ENCODE data around the gene FAM227B.

FAM227B gene

DNA sequence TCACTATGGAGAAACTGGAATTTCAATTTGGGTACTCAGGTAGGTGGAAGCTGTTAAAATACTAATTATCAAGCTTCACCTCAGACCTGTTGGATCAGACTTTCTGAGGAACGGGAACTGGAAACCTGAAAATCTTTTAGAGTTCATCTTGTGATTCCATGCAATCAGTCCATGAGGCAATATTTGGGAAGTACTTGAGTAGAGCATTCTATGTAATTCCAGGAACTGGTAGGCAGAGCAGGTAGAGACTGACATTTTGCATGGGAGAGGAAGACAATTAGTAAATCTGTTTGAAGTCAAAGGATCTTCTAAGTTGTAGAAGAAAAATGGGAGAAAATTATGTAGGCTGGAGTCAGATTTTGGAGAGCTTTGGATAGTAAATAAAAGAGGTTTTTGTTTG lies 154.5 kb downstream of the FAM227B start:
- Histone ChIP-seq H3K9ac (ENCODE audit: low read length) (peak overlapping the region; percentile 11), H3K27me3 (ENCODE audit: control insufficient read depth in 1 of 2, insufficient read depth in 2 of 2, low read length in 2 of 2) (no peaks in the 10 kb centered on the region), H3K4me3 (ENCODE audit: low read depth in 1 of 2, low read length in 2 of 2) (peak overlapping the region in 1 of 2 donors; percentile 26), H3K4me1 (ENCODE audit: insufficient read depth, low read length) (peaks cover 45% of the 10 kb centered on the region), H3K9me3 (ENCODE audit: low read length) (no peaks in the 10 kb centered on the region), H3K36me3 (ENCODE audit: insufficient read depth, low read length) (no peaks in the 10 kb centered on the region), H3K27ac (ENCODE audit: low read depth, low read length) (peak overlapping the region; percentile 66)

GRCh38 chr15:49464522-49464921 lies 156.1 kb downstream of the FAM227B start:
- no peak overlapping the region for H3K4me3 ChIP-seq (ENCODE audit: low read depth in 1 of 2, low read length in 2 of 2)
- H3K27ac ChIP-seq (ENCODE audit: low read depth, low read length): peak overlapping the region; percentile 14
- no peak overlapping the region for H3K9ac ChIP-seq (ENCODE audit: low read length)
- peaks cover 47% of the 10 kb centered on the region for H3K4me1 ChIP-seq (ENCODE audit: insufficient read depth, low read length)
- no peaks in the 10 kb centered on the region for H3K36me3 ChIP-seq (ENCODE audit: insufficient read depth, low read length)
- H3K9me3 ChIP-seq (ENCODE audit: low read length): no peaks in the 10 kb centered on the region
- H3K27me3 ChIP-seq (ENCODE audit: control insufficient read depth in 1 of 2, insufficient read depth in 2 of 2, low read length in 2 of 2): no peaks in the 10 kb centered on the region

- Histone ChIP-seq H3K27me3 (ENCODE audit: control insufficient read depth in 1 of 2, insufficient read depth in 2 of 2, low read length in 2 of 2) (no peaks in the 10 kb centered on the region), H3K4me3 (ENCODE audit: low read depth in 1 of 2, low read length in 2 of 2) (no peak overlapping the region), H3K27ac (ENCODE audit: low read depth, low read length) (no peak overlapping the region), H3K36me3 (ENCODE audit: insufficient read depth, low read length) (no peaks in the 10 kb centered on the region), H3K4me1 (ENCODE audit: insufficient read depth, low read length) (peaks cover 43% of the 10 kb centered on the region), H3K9ac (ENCODE audit: low read length) (no peak overlapping the region), H3K9me3 (ENCODE audit: low read length) (no peaks in the 10 kb centered on the region)
Observed at GRCh38 chr15:49462232-49462844, 158.3 kb downstream of the FAM227B start.

DNA sequence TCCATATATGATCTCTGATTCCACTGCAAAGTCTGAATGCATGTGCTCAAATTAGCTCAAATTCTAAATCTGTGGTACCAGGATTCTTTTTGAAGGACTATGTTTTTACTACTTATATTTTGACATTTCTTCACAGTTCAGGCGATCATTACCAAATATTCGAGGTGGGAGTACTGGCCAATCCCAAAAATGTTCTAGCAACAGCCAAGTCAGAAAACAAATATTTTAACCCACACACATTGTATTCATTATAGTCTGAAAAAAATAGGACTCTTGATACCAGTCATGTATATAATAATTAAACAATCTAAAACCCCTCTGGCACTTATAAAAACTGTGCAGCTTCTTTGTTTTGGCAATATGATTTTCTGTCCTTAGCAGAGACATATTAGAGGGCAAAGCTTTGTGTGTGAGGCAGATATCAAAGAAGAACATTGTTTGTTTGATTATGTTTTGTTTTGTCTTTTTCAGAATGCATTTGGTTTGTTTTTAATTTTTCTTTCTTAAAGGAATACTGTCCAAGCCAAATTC lies 160.1 kb downstream of the FAM227B start:
- H3K9me3 ChIP-seq (ENCODE audit: low read length): no peaks in the 10 kb centered on the region
- H3K36me3 ChIP-seq (ENCODE audit: insufficient read depth, low read length): no peaks in the 10 kb centered on the region
- H3K4me1 ChIP-seq (ENCODE audit: insufficient read depth, low read length): peaks cover 41% of the 10 kb centered on the region
- peak overlapping the region; percentile 22 for H3K27ac ChIP-seq (ENCODE audit: low read depth, low read length)
- no peak overlapping the region for H3K9ac ChIP-seq (ENCODE audit: low read length)
- no peaks in the 10 kb centered on the region for H3K27me3 ChIP-seq (ENCODE audit: control insufficient read depth in 1 of 2, insufficient read depth in 2 of 2, low read length in 2 of 2)
- H3K4me3 ChIP-seq (ENCODE audit: low read depth in 1 of 2, low read length in 2 of 2): no peak overlapping the region

DNA sequence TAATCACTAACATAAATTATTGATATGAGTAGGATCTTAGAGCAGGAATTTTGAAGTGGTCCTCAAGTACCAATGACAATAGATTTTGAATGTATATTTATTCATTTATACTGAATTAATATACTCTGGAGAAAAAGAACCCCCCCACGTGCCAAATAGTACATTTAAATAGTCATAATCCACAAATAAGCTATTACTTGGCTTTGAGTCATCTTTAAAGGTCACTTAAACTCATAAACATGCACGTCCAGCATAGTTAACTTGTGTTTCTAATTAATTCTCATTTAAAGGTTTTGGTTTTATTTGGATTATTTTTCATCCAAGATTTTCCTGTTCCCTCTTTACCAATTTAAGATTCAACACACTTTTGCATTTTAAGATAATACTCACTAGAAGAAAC lies 162.5 kb downstream of the FAM227B start:
- Histone ChIP-seq H3K4me3 (ENCODE audit: low read depth in 1 of 2, low read length in 2 of 2) (no peak overlapping the region), H3K9me3 (ENCODE audit: low read length) (no peaks in the 10 kb centered on the region), H3K27ac (ENCODE audit: low read depth, low read length) (no peak overlapping the region), H3K4me1 (ENCODE audit: insufficient read depth, low read length) (peaks cover 36% of the 10 kb centered on the region), H3K36me3 (ENCODE audit: insufficient read depth, low read length) (no peaks in the 10 kb centered on the region), H3K9ac (ENCODE audit: low read length) (no peak overlapping the region), H3K27me3 (ENCODE audit: control insufficient read depth in 1 of 2, insufficient read depth in 2 of 2, low read length in 2 of 2) (no peaks in the 10 kb centered on the region)

- Histone ChIP-seq H3K9ac (ENCODE audit: low read length) (no peak overlapping the region), H3K4me3 (ENCODE audit: low read depth in 1 of 2, low read length in 2 of 2) (no peak overlapping the region), H3K27ac (ENCODE audit: low read depth, low read length) (no peak overlapping the region)
Observed at GRCh38 chr15:49456166-49456565, 164.5 kb downstream of the FAM227B start.

GRCh38 chr15:49452595-49452994 lies 168.0 kb downstream of the FAM227B start:
- H3K9me3 ChIP-seq (ENCODE audit: low read length): no peaks in the 10 kb centered on the region
- no peaks in the 10 kb centered on the region for H3K27me3 ChIP-seq (ENCODE audit: control insufficient read depth in 1 of 2, insufficient read depth in 2 of 2, low read length in 2 of 2)
- H3K9ac ChIP-seq (ENCODE audit: low read length): no peak overlapping the region
- no peak overlapping the region for H3K4me3 ChIP-seq (ENCODE audit: low read depth in 1 of 2, low read length in 2 of 2)
- no peak overlapping the region for H3K27ac ChIP-seq (ENCODE audit: low read depth, low read length)
- H3K4me1 ChIP-seq (ENCODE audit: insufficient read depth, low read length): peaks cover 33% of the 10 kb centered on the region
- no peaks in the 10 kb centered on the region for H3K36me3 ChIP-seq (ENCODE audit: insufficient read depth, low read length)

More at GRCh38 chr15:49456166-49456565, 164.5 kb downstream of the FAM227B start:
- H3K4me1 ChIP-seq (ENCODE audit: insufficient read depth, low read length): peaks cover 34% of the 10 kb centered on the region
- no peaks in the 10 kb centered on the region for H3K27me3 ChIP-seq (ENCODE audit: control insufficient read depth in 1 of 2, insufficient read depth in 2 of 2, low read length in 2 of 2)
- H3K9me3 ChIP-seq (ENCODE audit: low read length): no peaks in the 10 kb centered on the region
- no peaks in the 10 kb centered on the region for H3K36me3 ChIP-seq (ENCODE audit: insufficient read depth, low read length)

DNA sequence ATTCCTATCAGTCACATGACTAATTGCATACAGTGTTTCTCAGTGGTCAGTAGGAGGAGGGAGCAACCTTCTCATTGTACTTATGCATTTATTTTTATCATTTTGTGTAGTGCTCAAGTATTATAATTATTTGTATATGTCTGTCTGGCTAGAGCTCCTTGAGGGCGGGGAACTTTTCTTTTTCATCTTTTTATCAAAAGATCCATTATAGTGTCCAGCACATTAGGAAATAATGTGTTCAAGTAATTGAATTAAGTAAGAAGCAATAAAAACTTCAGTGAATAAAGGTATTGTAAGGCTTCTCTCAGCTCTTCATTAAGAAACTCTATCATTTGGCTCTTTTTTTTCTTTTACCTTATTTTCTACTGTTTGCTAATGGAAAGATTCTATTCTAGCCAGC lies 178.8 kb downstream of the FAM227B start:
- Histone ChIP-seq H3K9me3 (ENCODE audit: low read length) (no peaks in the 10 kb centered on the region), H3K4me1 (ENCODE audit: insufficient read depth, low read length) (peaks cover 61% of the 10 kb centered on the region), H3K27ac (ENCODE audit: low read depth, low read length) (no peak overlapping the region), H3K36me3 (ENCODE audit: insufficient read depth, low read length) (no peaks in the 10 kb centered on the region), H3K4me3 (ENCODE audit: low read depth in 1 of 2, low read length in 2 of 2) (no peak overlapping the region), H3K9ac (ENCODE audit: low read length) (no peak overlapping the region), H3K27me3 (ENCODE audit: control insufficient read depth in 1 of 2, insufficient read depth in 2 of 2, low read length in 2 of 2) (no peaks in the 10 kb centered on the region)

DNA sequence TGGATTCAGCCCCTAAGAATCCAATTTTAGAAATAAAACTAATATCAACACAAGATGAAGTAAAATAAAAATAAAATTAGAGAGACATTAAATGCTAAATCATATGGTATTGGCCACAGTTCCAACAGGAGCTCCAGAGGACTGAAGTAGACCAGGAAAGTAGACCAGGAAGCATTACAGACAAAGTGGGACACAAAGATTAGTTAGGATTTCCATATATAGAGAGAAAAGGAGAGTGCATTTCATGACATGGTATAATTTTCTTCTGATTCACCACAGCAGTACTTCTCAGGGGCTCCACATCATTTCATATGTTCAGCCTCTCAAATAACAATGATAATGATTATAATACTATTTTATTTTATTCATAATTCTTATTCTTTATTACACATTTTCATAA lies 179.3 kb downstream of the FAM227B start:
- Histone ChIP-seq H3K9ac (ENCODE audit: low read length) (no peak overlapping the region), H3K36me3 (ENCODE audit: insufficient read depth, low read length) (no peaks in the 10 kb centered on the region), H3K4me1 (ENCODE audit: insufficient read depth, low read length) (peaks cover 56% of the 10 kb centered on the region), H3K4me3 (ENCODE audit: low read depth in 1 of 2, low read length in 2 of 2) (no peak overlapping the region), H3K27ac (ENCODE audit: low read depth, low read length) (peak overlapping the region; percentile 54), H3K27me3 (ENCODE audit: control insufficient read depth in 1 of 2, insufficient read depth in 2 of 2, low read length in 2 of 2) (no peaks in the 10 kb centered on the region), H3K9me3 (ENCODE audit: low read length) (no peaks in the 10 kb centered on the region)

GRCh38 chr15:49439678-49440395 lies 180.8 kb downstream of the FAM227B start:
- Histone ChIP-seq H3K4me3 (ENCODE audit: low read depth in 1 of 2, low read length in 2 of 2) (peak overlapping the region in 1 of 2 donors; percentile 14), H3K9me3 (ENCODE audit: low read length) (no peaks in the 10 kb centered on the region), H3K9ac (ENCODE audit: low read length) (no peak overlapping the region), H3K27ac (ENCODE audit: low read depth, low read length) (peak overlapping the region; percentile 89), H3K27me3 (ENCODE audit: control insufficient read depth in 1 of 2, insufficient read depth in 2 of 2, low read length in 2 of 2) (no peaks in the 10 kb centered on the region), H3K4me1 (ENCODE audit: insufficient read depth, low read length) (peaks cover 62% of the 10 kb centered on the region), H3K36me3 (ENCODE audit: insufficient read depth, low read length) (no peaks in the 10 kb centered on the region)

DNA sequence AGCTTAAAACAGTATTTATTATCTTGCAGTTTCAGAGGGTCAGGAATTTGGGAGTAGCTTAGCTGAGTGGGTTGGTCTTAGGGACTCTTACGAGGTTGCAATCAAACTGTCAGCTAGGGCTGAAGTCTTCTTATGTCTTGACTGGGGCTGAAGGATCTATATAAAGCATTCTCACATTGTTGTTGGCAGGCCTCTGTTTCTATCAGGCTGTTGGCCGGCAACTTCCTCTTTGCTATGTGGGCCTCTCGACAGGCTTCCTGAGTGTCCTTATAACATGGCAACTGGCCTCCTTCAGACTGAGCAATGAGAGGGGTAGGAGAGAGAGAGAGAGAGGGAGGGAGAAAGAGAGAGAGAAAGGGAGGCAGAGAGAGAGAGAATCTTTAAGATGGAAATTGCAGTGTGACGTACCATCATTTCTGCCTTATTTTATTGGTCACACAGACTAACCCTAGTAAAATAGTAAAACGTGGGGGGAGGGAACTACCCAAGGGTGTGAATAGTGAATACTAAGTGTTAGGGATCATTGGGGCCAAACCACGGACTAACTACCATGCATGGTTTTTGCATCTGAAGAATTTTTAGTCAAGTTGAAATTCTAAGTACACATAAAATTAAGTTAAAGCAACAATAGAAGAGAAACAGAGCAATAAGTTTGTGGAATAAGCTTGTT lies 181.5 kb downstream of the FAM227B start:
- Histone ChIP-seq H3K4me1 (ENCODE audit: insufficient read depth, low read length) (peaks cover 58% of the 10 kb centered on the region), H3K9ac (ENCODE audit: low read length) (no peak overlapping the region), H3K36me3 (ENCODE audit: insufficient read depth, low read length) (no peaks in the 10 kb centered on the region), H3K4me3 (ENCODE audit: low read depth in 1 of 2, low read length in 2 of 2) (peak overlapping the region in 1 of 2 donors; percentile 14), H3K9me3 (ENCODE audit: low read length) (no peaks in the 10 kb centered on the region), H3K27ac (ENCODE audit: low read depth, low read length) (peak overlapping the region; percentile 89), H3K27me3 (ENCODE audit: control insufficient read depth in 1 of 2, insufficient read depth in 2 of 2, low read length in 2 of 2) (no peaks in the 10 kb centered on the region)

Measured in muscle layer of colon (tissue), 2 donors.